GM19372 (cell line): ENCODE data around the gene AUNIP.

Experiments
- ATAC-seq: cut with Tn5 transposase; IDR thresholded peaks from one replicate; pipeline ENCODE4 v1.9.1; 2021; ENCODE audit warnings: mild to moderate bottlenecking, low read depth, moderate library complexity; ENCODE audit not compliant: unreplicated experiment

The AUNIP gene

DNA sequence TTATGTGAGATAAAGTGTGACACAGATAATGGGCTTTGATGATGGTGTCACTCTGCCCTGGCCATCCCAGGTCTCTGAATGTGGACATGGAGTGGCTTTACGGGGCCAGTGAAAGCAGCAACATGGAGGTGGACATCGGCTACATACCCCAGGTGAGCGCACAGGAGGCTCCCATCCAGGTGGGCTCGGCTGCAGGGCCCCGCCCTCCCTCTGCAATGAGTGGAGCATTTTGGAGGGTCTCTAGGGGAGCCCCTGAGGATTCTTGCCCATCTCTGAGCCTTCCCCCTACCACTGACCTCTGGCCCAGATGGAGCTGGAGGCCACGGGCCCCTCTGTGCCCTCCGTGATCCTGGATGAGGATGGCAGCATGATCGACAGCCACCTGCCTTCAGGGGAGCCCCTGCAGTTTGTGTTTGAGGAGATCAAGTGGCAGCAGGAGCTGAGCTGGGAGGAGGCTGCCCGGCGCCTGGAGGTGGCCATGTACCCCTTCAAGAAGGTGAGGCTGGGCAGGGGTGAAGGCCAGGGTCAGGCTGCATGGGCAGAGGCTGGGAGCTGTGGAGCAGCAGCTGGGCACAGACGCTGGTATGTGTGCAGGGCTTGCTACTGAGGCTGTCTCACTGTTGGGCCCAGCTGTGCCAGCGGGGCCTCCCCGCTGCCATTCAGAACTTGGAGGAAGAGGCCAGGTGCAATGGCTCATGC lies 47.7 kb downstream of the AUNIP start:
- ATAC-seq: no peak

- ATAC-seq: no peak
These were observed 48.6 kb downstream of the AUNIP start for GRCh38 chr1:25810341-25811299.

GRCh38 chr1:25809929-25810328 lies 49.3 kb downstream of the AUNIP start:
- no peak for ATAC-seq

GRCh38 chr1:25809283-25809926 lies 49.9 kb downstream of the AUNIP start:
- ATAC-seq: no peak

GRCh38 chr1:25808481-25809244 lies 50.6 kb downstream of the AUNIP start:
- ATAC-seq: no peak

DNA sequence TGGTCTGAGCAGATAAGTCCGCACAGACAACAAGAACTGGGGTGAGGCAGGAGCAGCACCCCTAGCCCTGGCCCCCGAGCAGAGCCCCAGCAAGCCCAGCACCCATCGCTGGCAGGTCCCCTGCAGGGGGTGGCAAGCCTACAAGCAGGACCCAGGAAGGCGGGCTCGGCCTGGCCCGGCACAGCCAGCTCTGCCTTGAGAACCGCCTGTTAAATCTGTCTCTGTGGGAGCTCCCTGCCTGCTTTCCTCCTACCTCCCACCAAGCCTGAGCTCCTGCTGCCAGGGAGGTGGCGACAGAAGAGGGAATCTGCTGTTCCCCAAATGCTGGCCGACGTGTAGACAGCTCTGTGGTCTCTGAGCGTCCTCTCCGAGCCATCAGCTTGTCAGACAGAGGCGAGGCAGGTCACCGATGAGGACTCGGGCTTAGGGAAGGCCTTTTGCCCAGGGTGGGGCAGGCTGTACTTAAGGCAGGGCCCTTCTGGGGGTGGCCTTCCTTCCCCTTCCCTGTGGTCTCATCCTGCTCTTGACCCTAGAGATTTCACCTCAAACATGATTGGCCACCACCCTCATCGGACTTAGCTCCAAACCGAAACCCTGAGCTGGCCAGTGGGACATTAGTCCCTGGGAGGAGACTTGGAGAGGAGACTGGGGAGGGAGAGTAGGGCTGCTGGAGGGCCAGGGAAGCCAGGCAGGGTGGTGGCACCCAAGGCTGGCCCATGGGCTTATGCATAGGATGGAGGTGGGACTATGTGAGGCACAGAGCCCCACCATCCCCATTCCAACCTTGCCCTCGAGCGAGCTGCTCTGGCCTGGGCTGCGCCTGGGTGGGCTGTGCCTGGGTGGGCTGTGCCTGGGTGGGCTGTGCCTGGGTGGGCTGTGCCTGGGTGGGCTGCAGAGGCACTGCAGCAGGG lies 51.5 kb downstream of the AUNIP start:
- no peak for ATAC-seq

DNA sequence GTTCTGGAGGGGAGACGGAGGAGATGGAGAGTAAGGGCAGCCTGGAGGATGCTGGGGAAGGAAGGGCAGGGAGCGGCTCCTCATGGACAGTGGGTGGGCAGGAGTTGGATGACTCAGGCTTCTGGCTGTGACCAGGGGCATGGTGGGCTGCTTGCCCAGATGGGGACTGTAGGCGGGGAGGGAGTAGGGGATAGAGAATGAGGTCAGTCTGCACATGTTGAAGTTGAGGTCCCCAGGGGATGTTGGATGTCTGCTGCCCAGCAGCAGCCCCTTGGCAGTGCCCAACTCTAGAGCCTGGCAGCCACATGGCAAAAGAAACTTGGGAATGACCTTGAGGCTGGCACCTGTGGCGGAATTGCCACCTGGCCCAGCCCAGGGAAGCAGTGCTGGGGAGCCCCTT lies 52.8 kb downstream of the AUNIP start:
- ATAC-seq: no peak

GRCh38 chr1:25805863-25806225 lies 53.4 kb downstream of the AUNIP start:
- no peak for ATAC-seq

DNA sequence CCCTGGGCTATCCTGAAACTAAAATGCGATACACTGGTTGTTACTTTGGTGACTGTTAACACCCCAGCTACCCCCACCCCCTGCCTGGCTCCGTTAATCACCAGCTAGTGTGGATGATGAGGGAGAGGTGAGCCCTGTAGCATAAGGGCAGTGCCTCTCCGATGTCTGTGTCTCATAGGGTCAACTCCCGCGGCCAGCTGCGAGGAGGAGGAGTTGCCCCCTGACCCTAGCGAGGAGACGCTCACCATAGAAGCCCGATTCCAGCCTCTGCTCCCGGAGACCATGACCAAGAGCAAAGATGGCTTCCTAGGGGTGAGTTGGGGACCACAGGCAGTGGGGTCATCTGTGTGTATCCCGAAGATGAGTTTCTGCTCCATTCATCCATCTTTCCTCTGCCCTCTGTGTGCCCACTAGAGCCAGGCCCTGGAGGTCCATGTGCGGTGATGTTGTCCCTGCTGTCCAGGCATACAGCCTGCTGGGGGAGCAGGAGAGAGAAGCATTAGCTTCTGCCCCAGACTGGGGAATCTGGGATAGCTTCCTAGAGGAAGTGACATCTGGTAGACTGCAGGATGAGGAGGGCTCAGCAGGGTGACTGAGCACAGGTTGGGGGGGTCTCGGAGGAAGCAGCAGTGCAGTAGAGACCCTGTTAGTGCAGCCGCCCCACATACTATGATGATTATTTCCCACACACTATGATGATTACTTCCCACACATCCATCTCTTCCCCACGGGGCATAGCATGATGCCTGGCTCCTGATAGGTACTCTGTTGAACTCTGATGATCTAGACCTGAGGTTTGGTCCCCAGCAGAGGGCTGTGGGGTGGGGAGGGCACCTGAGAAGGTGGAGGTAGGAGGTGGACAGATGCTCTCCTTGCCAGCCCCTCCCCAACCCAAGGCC lies 54.0 kb downstream of the AUNIP start:
- ATAC-seq: no peak

DNA sequence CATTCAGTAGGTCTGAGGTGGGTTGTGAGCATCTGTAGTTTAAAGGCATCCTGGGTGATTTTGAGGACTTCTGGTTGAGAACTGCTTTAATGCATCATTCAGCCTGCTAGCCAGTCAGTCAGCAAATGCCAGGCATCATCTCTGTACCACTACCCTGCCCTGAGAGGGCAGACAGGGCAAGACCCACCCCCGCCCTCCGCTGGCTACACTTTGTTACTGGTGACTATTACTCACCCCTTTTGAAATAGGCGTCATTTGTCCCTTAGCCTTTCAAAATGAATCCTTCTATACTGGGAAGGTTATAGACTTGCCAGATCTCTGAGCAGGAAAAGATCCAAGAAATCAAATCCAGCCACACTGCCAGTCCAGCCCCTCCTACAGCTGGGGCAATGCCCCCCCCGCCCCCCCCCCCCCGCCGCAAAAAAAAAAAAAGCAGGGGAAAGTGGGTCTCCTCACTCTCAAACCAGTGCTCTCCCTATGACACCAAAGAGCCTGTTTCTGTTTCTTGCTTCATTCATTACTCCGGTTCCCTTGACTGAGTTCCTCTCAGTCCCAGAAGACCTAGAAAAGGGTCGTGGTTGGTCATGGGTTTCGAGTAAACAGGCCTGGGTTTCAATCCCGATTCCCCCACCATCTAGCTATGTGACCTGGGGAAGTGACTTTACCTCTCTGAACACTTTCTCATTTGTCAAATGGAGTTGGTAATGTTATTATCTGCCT lies 54.9 kb downstream of the AUNIP start:
- no peak for ATAC-seq

DNA sequence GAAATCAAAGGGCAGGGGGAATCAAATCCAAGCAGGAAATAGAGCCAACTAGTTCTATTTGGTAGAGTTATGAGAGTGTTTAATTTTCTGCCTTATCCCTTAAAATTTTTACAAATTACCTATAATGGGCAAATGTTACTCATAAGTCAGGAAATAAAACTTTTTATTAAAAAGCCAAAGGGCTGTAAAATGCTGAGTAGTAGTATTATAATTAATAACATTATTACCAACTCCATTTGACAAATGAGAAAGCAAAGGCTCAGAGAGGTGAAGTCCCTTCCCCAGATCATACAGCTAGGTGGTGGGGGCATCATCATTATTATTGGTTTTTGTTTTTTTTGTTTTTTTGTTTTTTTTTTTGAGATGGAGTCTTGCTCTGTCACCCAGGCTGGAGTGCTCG lies 55.9 kb downstream of the AUNIP start:
- no peak for ATAC-seq

- ATAC-seq: no peak
These were observed 56.3 kb downstream of the AUNIP start for GRCh38 chr1:25802915-25803314.

- no peak for ATAC-seq
These were observed 58.4 kb downstream of the AUNIP start for GRCh38 chr1:25800703-25801377.

DNA sequence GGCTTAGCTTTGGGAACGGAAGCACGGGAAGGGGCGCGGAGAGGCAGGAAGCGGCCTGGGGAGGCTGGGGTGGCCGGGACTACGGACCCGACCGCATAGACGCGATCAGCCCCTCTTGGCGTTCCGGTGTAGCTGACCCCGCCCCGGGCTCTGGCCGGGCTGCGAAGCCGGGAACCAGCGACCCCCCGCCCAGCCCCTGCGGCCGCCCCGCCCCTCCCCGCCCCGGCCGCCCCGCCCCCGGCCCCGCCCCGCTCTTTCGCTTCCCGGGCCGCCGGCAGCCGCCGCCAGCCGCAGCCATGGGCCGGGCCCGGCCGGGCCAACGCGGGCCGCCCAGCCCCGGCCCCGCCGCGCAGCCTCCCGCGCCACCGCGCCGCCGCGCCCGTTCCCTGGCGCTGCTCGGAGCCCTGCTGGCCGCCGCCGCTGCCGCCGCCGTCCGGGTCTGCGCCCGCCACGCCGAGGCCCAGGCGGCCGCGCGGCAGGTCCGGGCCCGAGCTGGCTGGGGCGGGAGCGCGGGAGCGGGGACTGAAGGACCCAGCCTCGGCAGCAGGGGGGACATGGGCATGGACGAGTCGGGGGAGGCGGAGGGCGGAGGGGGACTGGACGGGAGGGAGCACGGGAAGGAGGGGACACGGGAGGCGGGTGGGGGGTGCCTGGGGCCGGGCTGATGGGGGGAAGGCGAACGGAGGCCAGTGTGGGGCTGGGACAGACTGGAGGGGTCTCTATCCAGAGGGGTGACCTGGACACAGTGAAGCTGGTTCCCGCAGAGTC lies 59.1 kb downstream of the AUNIP start, which contains the start of gene SELENON:
TSS of gene SELENON (plus strand) at position 259 of the 768 bp plus-strand sequence. CDS start at position 297, 38 bp downstream.
- no peak for ATAC-seq

DNA sequence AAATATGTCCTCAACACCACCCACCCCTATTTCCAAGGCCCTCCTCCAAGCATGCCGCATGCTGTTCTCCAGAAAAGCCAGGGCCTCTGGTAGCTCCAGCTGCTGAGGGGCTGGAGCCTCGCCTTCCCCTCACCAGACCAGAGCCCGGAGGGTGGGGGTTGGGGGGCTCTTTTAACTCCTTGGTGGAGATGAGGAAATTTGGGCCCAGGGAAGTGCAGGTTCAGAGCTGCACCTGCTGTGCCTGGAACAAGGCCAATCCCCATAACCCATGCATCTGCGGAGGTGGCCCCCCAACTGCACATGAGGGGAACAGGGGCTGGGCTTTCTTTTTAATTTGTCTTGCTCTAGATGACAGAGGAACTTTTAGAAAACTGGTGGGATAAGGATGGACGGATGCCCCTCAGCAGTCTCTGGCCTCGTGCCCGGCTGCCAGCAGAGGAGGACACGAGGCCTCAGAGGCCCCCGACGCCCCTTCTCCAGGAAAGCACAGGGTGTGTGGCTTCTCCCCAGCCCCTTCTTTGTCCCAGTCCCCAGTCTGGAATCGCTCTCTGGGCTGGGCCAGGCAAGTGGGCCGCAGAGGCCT lies 59.8 kb downstream of the AUNIP start:
- ATAC-seq: no peak

DNA sequence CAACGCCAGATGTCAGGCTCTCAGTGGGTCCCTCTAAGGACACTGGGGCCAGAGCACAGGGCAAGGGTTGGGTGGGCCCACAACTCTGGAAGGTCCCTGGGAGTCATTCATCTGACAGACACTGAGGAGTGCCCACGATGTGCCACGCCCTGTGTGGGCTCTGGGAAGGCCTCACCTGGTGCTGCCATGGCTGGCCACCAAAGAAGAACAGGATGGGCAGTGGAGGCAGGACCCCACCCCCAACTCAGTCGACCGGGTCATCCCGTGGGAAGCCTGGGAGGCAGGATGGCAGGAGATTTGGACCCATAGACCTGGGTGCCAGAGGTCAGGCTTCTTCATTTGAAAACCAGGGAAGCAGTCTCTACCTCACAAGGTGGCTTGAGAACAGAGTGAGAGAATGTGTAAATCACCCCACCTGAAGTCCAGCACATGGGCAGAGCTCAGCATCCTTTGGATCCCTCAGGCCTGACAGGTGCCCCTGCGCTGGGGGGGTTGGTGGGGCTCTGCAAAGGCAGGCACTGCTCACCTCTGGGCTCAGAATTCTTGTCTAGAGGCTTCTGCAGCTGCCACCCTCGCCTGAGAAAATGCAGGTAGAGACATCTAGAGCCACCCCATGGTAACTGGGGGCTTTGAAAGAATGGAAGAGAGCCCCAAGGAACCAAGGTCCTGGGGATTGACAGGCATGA lies 60.4 kb downstream of the AUNIP start:
- no peak for ATAC-seq
